Gastroesophageal sphincter (tissue), 3 donors: ENCODE data around the gene LTBP2.

Source experiments
- CTCF ChIP-seq, 4 experiments: fragments of 200-600 bp in 2 of 4; fragments of 450-650 bp in 2 of 4; sonication (generic) in 1 of 4; IDR thresholded peaks; one replicate each; pipeline ENCODE4 v1.5.1; 2017 to 2019; ENCODE audit warnings: antibody characterized with exemption in 4 of 4, mild to moderate bottlenecking in 2 of 4, moderate library complexity in 2 of 4
- POLR2A ChIP-seq, 2 donors: fragments of 450-650 bp; IDR thresholded peaks; one replicate each; pipeline ENCODE4 v1.6.1; 2017; ENCODE audit warnings: antibody characterized with exemption in 2 of 2, mild to moderate bottlenecking in 2 of 2, moderate library complexity in 1 of 2

- TF ChIP-seq CTCF (IDR thresholded peaks at IDR 0.05) (no peak), POLR2A (IDR thresholded peaks at IDR 0.05) (no peak)
Measured at GRCh38 chr14:74583689-74584434, 28.2 kb downstream of the LTBP2 start.
